Liver (tissue), 2 donors: ENCODE results near the gene SPATA31C2.
"Not testable (repeated sequence)": the region's sequence is repeated elsewhere in the genome, so short reads cannot be mapped to it uniquely, and the experiment has no call there.

Source experiments
- FOXA1 ChIP-seq: IDR thresholded peaks from 2 replicates; pipeline ENCODE4 v1.6.1; 2016; ENCODE audit warnings: antibody characterized with exemption
- FOXA2 ChIP-seq: IDR thresholded peaks from 2 replicates; pipeline ENCODE4 v1.6.1; 2016; ENCODE audit warnings: antibody characterized with exemption
- YY1 ChIP-seq: IDR thresholded peaks from 2 replicates; pipeline ENCODE4 v1.6.1; 2016; ENCODE audit warnings: antibody characterized with exemption, mild to moderate bottlenecking
- TF ChIP-seq, protein P1 (sequence below): fragments of 150-350 bp; IDR thresholded peaks from 2 replicates; pipeline ENCODE4 v1.5.1; 2017; ENCODE audit warnings: improper control_type of control experiment, low read depth, low read length; ENCODE audit not compliant: missing input control
- donor health status: healthy.

DNA sequence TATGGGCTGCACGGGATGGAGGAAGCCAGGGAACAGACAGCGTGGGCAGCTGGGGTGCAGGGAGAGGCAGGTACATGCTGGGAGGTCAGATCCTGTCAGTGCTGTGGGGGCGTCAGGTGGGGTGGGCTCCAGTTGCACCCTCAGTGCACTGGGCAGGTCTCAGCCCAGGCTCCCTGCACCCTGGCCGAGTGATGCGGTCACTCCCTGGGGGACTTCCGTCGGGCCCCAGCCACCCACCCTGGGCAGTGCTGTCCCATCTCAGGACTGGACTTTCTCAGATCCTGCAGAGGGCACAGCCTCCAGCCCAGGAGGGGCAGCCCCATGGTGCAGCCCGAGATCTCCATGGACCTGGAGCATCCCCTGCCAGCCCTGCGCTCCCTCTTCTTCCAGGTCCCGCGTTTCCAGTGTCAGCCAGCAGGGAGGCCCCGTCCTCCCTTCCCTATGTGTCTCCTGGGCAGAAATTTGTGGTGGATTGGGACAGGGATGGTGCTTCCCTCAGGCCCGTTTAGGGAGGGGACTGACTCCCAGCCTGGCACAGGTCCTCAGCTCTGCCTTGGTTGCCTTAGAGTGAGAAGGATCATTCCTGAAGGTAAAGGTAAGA, 10.5 kb downstream of the SPATA31C2 start:
- TF ChIP-seq, protein P1, sequence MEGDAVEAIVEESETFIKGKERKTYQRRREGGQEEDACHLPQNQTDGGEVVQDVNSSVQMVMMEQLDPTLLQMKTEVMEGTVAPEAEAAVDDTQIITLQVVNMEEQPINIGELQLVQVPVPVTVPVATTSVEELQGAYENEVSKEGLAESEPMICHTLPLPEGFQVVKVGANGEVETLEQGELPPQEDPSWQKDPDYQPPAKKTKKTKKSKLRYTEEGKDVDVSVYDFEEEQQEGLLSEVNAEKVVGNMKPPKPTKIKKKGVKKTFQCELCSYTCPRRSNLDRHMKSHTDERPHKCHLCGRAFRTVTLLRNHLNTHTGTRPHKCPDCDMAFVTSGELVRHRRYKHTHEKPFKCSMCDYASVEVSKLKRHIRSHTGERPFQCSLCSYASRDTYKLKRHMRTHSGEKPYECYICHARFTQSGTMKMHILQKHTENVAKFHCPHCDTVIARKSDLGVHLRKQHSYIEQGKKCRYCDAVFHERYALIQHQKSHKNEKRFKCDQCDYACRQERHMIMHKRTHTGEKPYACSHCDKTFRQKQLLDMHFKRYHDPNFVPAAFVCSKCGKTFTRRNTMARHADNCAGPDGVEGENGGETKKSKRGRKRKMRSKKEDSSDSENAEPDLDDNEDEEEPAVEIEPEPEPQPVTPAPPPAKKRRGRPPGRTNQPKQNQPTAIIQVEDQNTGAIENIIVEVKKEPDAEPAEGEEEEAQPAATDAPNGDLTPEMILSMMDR, result not testable (repeated sequence)
- not testable (repeated sequence) for TF ChIP-seq YY1, FOXA2, FOXA1
